GM18873 (cell line): ENCODE results near the gene SH3GLB2.

Source experiments
- ATAC-seq: cut with Tn5 transposase; IDR thresholded peaks from one replicate; pipeline ENCODE4 v1.9.1; 2021; ENCODE audit warnings: mild to moderate bottlenecking, moderate library complexity, moderate number of reproducible peaks; ENCODE audit not compliant: unreplicated experiment, low FRiP score

The SH3GLB2 gene

GRCh38 chr9:129023036-129023907 is 4.9 kb downstream of the SH3GLB2 start:
- ATAC-seq, result no peak

GRCh38 chr9:129022037-129022436 is 6.1 kb downstream of the SH3GLB2 start:
- no peak for ATAC-seq

GRCh38 chr9:129021091-129021490 is 7.0 kb downstream of the SH3GLB2 start:
- peak; percentile 50 for ATAC-seq

- ATAC-seq, result no peak
Observed at GRCh38 chr9:129014608-129015007, 13.5 kb downstream of the SH3GLB2 start.

GRCh38 chr9:129014124-129014523 is 14.0 kb downstream of the SH3GLB2 start:
- ATAC-seq, result no peak

GRCh38 chr9:129013674-129014073 is 14.5 kb downstream of the SH3GLB2 start:
- ATAC-seq, result no peak

GRCh38 chr9:129012893-129013448 is 15.2 kb downstream of the SH3GLB2 start:
- no peak for ATAC-seq

GRCh38 chr9:129012343-129012742 is 15.8 kb downstream of the SH3GLB2 start:
- ATAC-seq, result no peak

- no peak for ATAC-seq
Observed at GRCh38 chr9:129011761-129012181, 16.4 kb downstream of the SH3GLB2 start.

- ATAC-seq, result no peak
Observed at GRCh38 chr9:129011170-129011569, 17.0 kb downstream of the SH3GLB2 start.

- ATAC-seq, result no peak
Observed at GRCh38 chr9:129010267-129010975, 17.7 kb downstream of the SH3GLB2 start.

GRCh38 chr9:129009584-129010141 is 18.5 kb downstream of the SH3GLB2 start:
- no peak for ATAC-seq

GRCh38 chr9:129008986-129009583 is 19.0 kb downstream of the SH3GLB2 start:
- ATAC-seq, result no peak

GRCh38 chr9:129008469-129008965 is 19.6 kb downstream of the SH3GLB2 start:
- no peak for ATAC-seq

- ATAC-seq, result no peak
Observed at GRCh38 chr9:129007766-129008468, 20.2 kb downstream of the SH3GLB2 start.

- ATAC-seq, result no peak
Observed at GRCh38 chr9:129007035-129007765, 20.9 kb downstream of the SH3GLB2 start.

GRCh38 chr9:129006328-129007034 is 21.6 kb downstream of the SH3GLB2 start:
- no peak for ATAC-seq

GRCh38 chr9:129005336-129005997 is 22.7 kb downstream of the SH3GLB2 start:
- no peak for ATAC-seq
